OCI-LY1 (cell line): ENCODE results near the gene PJVK.

Experiments
- H2AFZ ChIP-seq: fragments of 200-600 bp; sonication (generic), shearing (Covaris generic); 2 replicates; pipeline ENCODE4 v1.6.0; 2014; ENCODE audit warnings: antibody characterized with exemption, mild to moderate bottlenecking, low read length
- H3F3A ChIP-seq: fragments of 200-600 bp; sonication (generic), shearing (Covaris generic); 2 replicates; pipeline ENCODE4 v1.6.0; 2014; ENCODE audit warnings: mild to moderate bottlenecking, antibody characterized with exemption, low read length, moderate library complexity; ENCODE audit not compliant: insufficient read depth
- H3K27ac ChIP-seq: fragments of 200-600 bp; sonication (generic); 2 replicates; pipeline ENCODE4 v1.5.1; 2014; ENCODE audit warnings: low read length, mixed run types, mild to moderate bottlenecking, low read depth; ENCODE audit not compliant: poor library complexity, severe bottlenecking
- H3K27me3 ChIP-seq: fragments of 200-600 bp; sonication (generic); 2 replicates; pipeline ENCODE4 v1.6.0; 2014; ENCODE audit warnings: antibody characterized with exemption, mild to moderate bottlenecking, low read length, moderate library complexity; ENCODE audit not compliant: insufficient read depth
- H3K36me3 ChIP-seq: fragments of 200-600 bp; sonication (generic); 2 replicates; pipeline ENCODE4 v1.6.1; 2014; ENCODE audit warnings: mild to moderate bottlenecking, antibody characterized with exemption, low read length, moderate library complexity, mixed read lengths; ENCODE audit not compliant: insufficient read depth
- H3K4me1 ChIP-seq: fragments of 200-600 bp; sonication (generic); 2 replicates; pipeline ENCODE4 v1.5.1; 2014; ENCODE audit warnings: mild to moderate bottlenecking, low read length, moderate library complexity; ENCODE audit not compliant: insufficient read depth, severe bottlenecking
- H3K4me2 ChIP-seq: fragments of 200-600 bp; sonication (generic), shearing (Covaris generic); 2 replicates; pipeline ENCODE4 v1.6.1; 2014; ENCODE audit warnings: low read length
- H3K4me3 ChIP-seq: fragments of 200-600 bp; sonication (generic); 2 replicates; pipeline ENCODE4 v1.5.1; 2014; ENCODE audit warnings: low read length, low read depth, mild to moderate bottlenecking, mixed read lengths; ENCODE audit not compliant: poor library complexity, severe bottlenecking
- H3K79me2 ChIP-seq: fragments of 200-600 bp; shearing (Covaris generic); 2 replicates; pipeline ENCODE4 v1.6.1; 2016; ENCODE audit warnings: mixed run types, low read length, mixed read lengths; ENCODE audit not compliant: insufficient read depth
- H3K9ac ChIP-seq: fragments of 200-600 bp; sonication (generic), shearing (Covaris generic); 2 replicates; pipeline ENCODE4 v1.6.1; 2014; ENCODE audit warnings: mild to moderate bottlenecking, low read length, mixed read lengths
- H3K9me2 ChIP-seq: fragments of 200-600 bp; sonication (generic), shearing (Covaris generic); 2 replicates; pipeline ENCODE4 v1.6.1; 2014; ENCODE audit warnings: low read depth, mild to moderate bottlenecking, low read length, mixed read lengths
- H3K9me3 ChIP-seq: fragments of 200-600 bp; shearing (Covaris generic); 2 replicates; pipeline ENCODE4 v1.6.1; 2014; ENCODE audit warnings: low read length, mixed read lengths
- H4K20me1 ChIP-seq: fragments of 200-600 bp; sonication (generic), shearing (Covaris generic); 2 replicates; pipeline ENCODE4 v1.6.0; 2016; ENCODE audit warnings: mild to moderate bottlenecking, low read length; ENCODE audit not compliant: insufficient read depth
- CTCF ChIP-seq: fragments of 200-600 bp; sonication (generic), shearing (Covaris generic); IDR thresholded peaks from 2 replicates; pipeline ENCODE4 v1.5.1; 2017; ENCODE audit warnings: mild to moderate bottlenecking, antibody characterized with exemption, low read length, moderate library complexity, mixed read lengths
- EZH2 ChIP-seq: fragments of 200-600 bp; sonication (generic), shearing (Covaris generic); IDR thresholded peaks from 2 replicates; pipeline ENCODE4 v1.8.0; 2017; ENCODE audit warnings: borderline replicate concordance, mixed run types, mild to moderate bottlenecking, antibody characterized with exemption, low read length, moderate library complexity, mixed read lengths

Gene PJVK

GRCh38 chr2:178496049-178496448 is 44.9 kb downstream of the PJVK start:
- Histone ChIP-seq H3K27ac (no peak overlapping the region), H3K27me3 (no peaks in the 10 kb centered on the region), H3K36me3 (peaks cover 66% of the 10 kb centered on the region), H3K4me3 (no peak overlapping the region), H3K9me2 (no peaks in the 10 kb centered on the region), H3K9ac (no peak overlapping the region; the same call in 1 of the 2 replicates), H3K79me2 (no peaks in the 10 kb centered on the region), H3K4me1 (peaks cover 6% of the 10 kb centered on the region), H2AFZ (no peak overlapping the region), H3K9me3 (no peaks in the 10 kb centered on the region), H4K20me1 (no peaks in the 10 kb centered on the region), H3K4me2 (no peak overlapping the region), H3F3A (no peaks in the 10 kb centered on the region)
- no peak for TF ChIP-seq EZH2
- peak; percentile 5; the same call in 1 of the 2 replicates for TF ChIP-seq CTCF

- Histone ChIP-seq H3K27me3 (no peaks in the 10 kb centered on the region), H4K20me1 (no peaks in the 10 kb centered on the region), H3K9ac (no peak overlapping the region), H3K27ac (no peak overlapping the region), H3K79me2 (no peaks in the 10 kb centered on the region), H3K4me2 (no peak overlapping the region), H3K9me3 (no peaks in the 10 kb centered on the region), H3K4me3 (no peak overlapping the region), H2AFZ (no peak overlapping the region), H3K9me2 (no peaks in the 10 kb centered on the region), H3K4me1 (peaks cover 6% of the 10 kb centered on the region), H3F3A (no peaks in the 10 kb centered on the region), H3K36me3 (peaks cover 79% of the 10 kb centered on the region)
- TF ChIP-seq EZH2 (no peak), CTCF (no peak)
Observed at GRCh38 chr2:178498137-178498536, 47.0 kb downstream of the PJVK start.

- Histone ChIP-seq H3K36me3 (peaks cover 79% of the 10 kb centered on the region), H4K20me1 (no peaks in the 10 kb centered on the region), H3F3A (no peaks in the 10 kb centered on the region), H3K9ac (no peak overlapping the region), H3K4me2 (no peak overlapping the region), H3K9me2 (no peaks in the 10 kb centered on the region), H3K79me2 (no peaks in the 10 kb centered on the region), H3K4me3 (no peak overlapping the region), H3K27me3 (no peaks in the 10 kb centered on the region), H2AFZ (no peak overlapping the region), H3K4me1 (peaks cover 6% of the 10 kb centered on the region), H3K27ac (no peak overlapping the region), H3K9me3 (no peaks in the 10 kb centered on the region)
- no peak for TF ChIP-seq CTCF
- no peak for TF ChIP-seq EZH2
Observed at GRCh38 chr2:178499640-178500039, 48.5 kb downstream of the PJVK start.
